GM12878 (cell line): Measurements from ENCODE around the gene TAGLN. TPM values are rescaled to one million over a fixed set of nuclear protein-coding genes. Genes with fewer than 3 reads are reported as not detected.
A peak's percentile ranks its signal among the peaks of the same experiment; 100 is the strongest.

ENCODE experiments used
- ATAC-seq: fragments of 200-7000 bp; cut with Tn5 transposase; 3 replicates; pipeline ENCODE4 v1.9.1; 2020; ENCODE audit warnings: mild to moderate bottlenecking, moderate library complexity
- BruUV-seq: library from RNA; stranded (reverse); fragments of 400-500 nt; replicated peaks from 2 replicates; lab custom pipeline; 2021; lab: Mats Ljungman, UMichigan
- CTCF ChIA-PET: fragments of 300-600 bp; sonication (Branson Sonifier 250); formaldehyde crosslinking; extraction: SDS; loops from one replicate; lab custom pipeline; 2021; ENCODE audit warnings: inconsistent platforms; lab: Yijun Ruan, JAX
- POLR2A ChIA-PET: fragments of 350-600 bp; formaldehyde crosslinking; extraction: SDS; loops from one replicate; lab custom pipeline; 2021; ENCODE audit warnings: inconsistent platforms; lab: Charles Lee
- RAD21 ChIA-PET: fragments of 300-600 bp; sonication (Branson Sonifier 250); formaldehyde crosslinking; loops from one replicate; lab custom pipeline; 2023; ENCODE audit warnings: antibody characterized with exemption; ENCODE audit not compliant: unreplicated experiment; lab: Charles Lee
- SMC1A ChIA-PET: fragments of 300-600 bp; sonication (Branson Sonifier 250); formaldehyde crosslinking; loops from one replicate; lab custom pipeline; 2023; ENCODE audit not compliant: unreplicated experiment, uncharacterized antibody; lab: Charles Lee
- DNase-seq: peaks from one replicate; pipeline ENCODE4 v3.0.0-alpha.2; 2011; ENCODE audit warnings: low read depth, low spot score
- FAIRE-seq: peaks from 3 replicates; lab custom pipeline; 2011; peaks lifted over from hg19 to GRCh38; lab: Jason Lieb, UNC
- H2AFZ ChIP-seq: 2 replicates; pipeline ENCODE4 v1.6.0; 2011; ENCODE audit warnings: low read depth, low read length, control low read depth; ENCODE audit not compliant: control insufficient read depth
- H3K27ac ChIP-seq: 2 replicates; pipeline ENCODE4 v1.5.1; 2011; ENCODE audit warnings: control low read depth; ENCODE audit not compliant: control insufficient read depth, insufficient read depth
- H3K27me3 ChIP-seq, 2 experiments: replicated peaks in 1 of 2; 2 replicates each; pipeline versions ENCODE4 v1.6.0 to v1.6.1; 2011; ENCODE audit warnings: low read length in 1 of 2; ENCODE audit not compliant: control insufficient read depth in 2 of 2, insufficient read depth in 2 of 2
- H3K36me3 ChIP-seq, 2 experiments: 2 replicates each; pipeline ENCODE4 v1.5.1; 2011; ENCODE audit warnings: low read length in 1 of 2; ENCODE audit not compliant: control insufficient read depth in 2 of 2, insufficient read depth in 2 of 2
- H3K4me1 ChIP-seq: 2 replicates; pipeline ENCODE4 v1.6.1; 2011; ENCODE audit warnings: mild to moderate bottlenecking, low read length, moderate library complexity, mixed read lengths; ENCODE audit not compliant: control insufficient read depth, insufficient read depth
- H3K4me2 ChIP-seq: 2 replicates; pipeline ENCODE4 v1.6.0; 2011; ENCODE audit warnings: control low read depth; ENCODE audit not compliant: control insufficient read depth, insufficient read depth
- H3K4me3 ChIP-seq: fragments of 200-600 bp; sonication (generic); 2 replicates; pipeline ENCODE4 v1.5.1; 2016
- H3K79me2 ChIP-seq: 2 replicates; pipeline ENCODE4 v1.6.0; 2011; ENCODE audit warnings: low read length; ENCODE audit not compliant: control insufficient read depth, insufficient read depth
- H3K9ac ChIP-seq: 2 replicates; pipeline ENCODE4 v1.8.0; 2011; ENCODE audit warnings: low read length, control low read depth, mixed read lengths; ENCODE audit not compliant: control insufficient read depth, insufficient read depth
- H3K9me3 ChIP-seq: replicated peaks from 3 replicates; pipeline ENCODE4 v1.5.1; 2011; ENCODE audit warnings: mild to moderate bottlenecking, low read length; ENCODE audit not compliant: control insufficient read depth, insufficient read depth
- H4K20me1 ChIP-seq: 2 replicates; pipeline ENCODE4 v1.6.0; 2011; ENCODE audit not compliant: control insufficient read depth, insufficient read depth
- BCLAF1 ChIP-seq: fragments of 450-650 bp; IDR thresholded peaks from 2 replicates; pipeline ENCODE4 v1.6.1; 2017; ENCODE audit warnings: antibody characterized with exemption, mild to moderate bottlenecking, moderate library complexity
- HSF1 ChIP-seq: fragments of 150-350 bp; IDR thresholded peaks from 2 replicates; pipeline ENCODE4 v1.6.1; 2014; ENCODE audit warnings: mild to moderate bottlenecking, low read depth, low read length
- RAD21 ChIP-seq: IDR thresholded peaks from 2 replicates; pipeline ENCODE4 v1.6.1; 2011; ENCODE audit warnings: mild to moderate bottlenecking, low read depth, low read length, moderate library complexity; ENCODE audit not compliant: insufficient read depth
- SIX5 ChIP-seq: IDR thresholded peaks from 2 replicates; pipeline ENCODE4 v1.6.1; 2011; ENCODE audit warnings: mild to moderate bottlenecking, low read depth, low read length, moderate library complexity; ENCODE audit not compliant: severe bottlenecking
- SMARCA5 ChIP-seq: fragments of 450-650 bp; IDR thresholded peaks from 2 replicates; pipeline ENCODE4 v1.6.1; 2017; ENCODE audit warnings: mild to moderate bottlenecking
- SMC3 ChIP-seq: IDR thresholded peaks from 2 replicates; pipeline ENCODE4 v1.6.1; 2011; ENCODE audit warnings: low read length, improper control_type of control experiment, borderline replicate concordance
- YY1 ChIP-seq: IDR thresholded peaks from 2 replicates; pipeline ENCODE4 v1.6.1; 2011; ENCODE audit warnings: low read depth, mild to moderate bottlenecking, low read length
- WGBS: methylation state at CpG from one replicate; pipeline ENCODE4 v1.1.6; 2016; ENCODE audit warnings: low lambda C conversion rate; ENCODE audit not compliant: insufficient replicate concordance, insufficient coverage; ENCODE audit errors: missing lambda C conversion rate; 5-methylcytosine and 5-hydroxymethylcytosine counted together
- in situ Hi-C: fragments of 300-500 bp; cut with MboI; formaldehyde crosslinking; loops from 9 replicates; pipeline ENCODE4 v1.14.3; 2018; ENCODE audit warnings: mixed read lengths
- intact Hi-C: fragments of 100-400 bp; cut with micrococcal nuclease; formaldehyde crosslinking; loops from one replicate; pipeline ENCODE4 v1.14.2; 2022; ENCODE audit not compliant: unreplicated experiment
- polyA plus RNA-seq, 11 experiments: library from polyadenylated mRNA; depleted of rRNA in 4 of 11; unstranded in 6 of 11; stranded (reverse) in 5 of 11; fragments of >200 nt; fragmentation: Nextera tagmentation in 4 of 11; fragmentation: Illumina TruSeq in 1 of 11; extraction: Ambion mirVana in 4 of 11; extraction: Trizol in 1 of 11; gene quantifications; 1 replicate in 1 of 11; 2 replicates in 10 of 11; pipeline versions ENCODE4 v1.2.1 to v1.2.3, GENCODE V29; 2011 to 2016; ENCODE audit warnings: inconsistent platforms in 2 of 11, missing spikeins in 2 of 11, low read depth in 1 of 11
- total RNA-seq, 4 experiments: library from RNA; depleted of rRNA in 3 of 4; stranded (reverse); fragments of >200 nt in 3 of 4; fragmentation: Illumina TruSeq in 1 of 4; extraction: Trizol in 1 of 4; gene quantifications; 2 replicates each; pipeline versions ENCODE4 v1.2.1 to v1.2.3, GENCODE V29; 2013 to 2021
- TF ChIP-seq, protein P1 (sequence below), 3 experiments: IDR thresholded peaks in 2 of 3; conservative IDR thresholded peaks in 1 of 3; 2 replicates each; pipeline ENCODE4 v1.5.1; 2011; ENCODE audit warnings: low read depth in 3 of 3, low read length in 3 of 3, mild to moderate bottlenecking in 3 of 3, control low read depth in 2 of 3, moderate library complexity in 2 of 3, inconsistent platforms in 1 of 3, mixed read lengths in 1 of 3; ENCODE audit not compliant: control insufficient read depth in 2 of 3, insufficient read depth in 1 of 3; ENCODE audit errors: extremely low read depth in 1 of 3

The TAGLN gene
- total and polyA plus RNA-seq, 10 of the 15 experiments (the other 5 are each of a cell fraction or from before 2014, with no cell fraction given) = 0.26 to 4.6 (median 1.7) TPM

- Histone ChIP-seq H2AFZ (no peak overlapping the region), H3K4me1 (peaks cover 9% of the 10 kb centered on the region), H3K4me2 (no peak overlapping the region), H3K36me3 (peaks cover 33 to 36% of the 10 kb centered on the region in 2 experiments; a peak in 3 of 4 replicates), H4K20me1 (no peaks in the 10 kb centered on the region; the same call in 1 of the 2 replicates), H3K27ac (no peak overlapping the region), H3K4me3 (no peak overlapping the region), H3K9ac (no peak overlapping the region), H3K79me2 (peaks cover 28% of the 10 kb centered on the region), H3K27me3 (no peaks in the 10 kb centered on the region), H3K9me3 (no peaks in the 10 kb centered on the region)
- ChIA-PET SMC1A (interaction anchor here (0.7 to 12.2 kb wide), 15 partner anchors 12 to 494 kb away, joined by 3 to 187 read pairs (median 4); partner anchors contain the start of gene SIDT2), RAD21 (interaction anchor here (0.6 to 9.9 kb wide), 17 partner anchors 17 to 493 kb away, joined by 3 to 159 read pairs (median 4); partner anchors contain the start of genes APOA5, PAFAH1B2 and SIDT2), CTCF (interaction anchor here (0.6 to 17.3 kb wide), 33 partner anchors 10 to 713 kb away, joined by 3 to 422 read pairs (median 4); partner anchors contain the start of genes APOA5, PAFAH1B2 and SIDT2), POLR2A (interaction anchor here (0.5 to 2.1 kb wide), 5 partner anchors 42 to 233 kb away, joined by 3 to 6 read pairs (median 4); no protein-coding TSS in a partner anchor)
- peak; percentile 84 for FAIRE-seq
- BruUV-seq = no TSS peak
- TF ChIP-seq YY1 (0 out of 2 replicates have a peak, but pooled peaks have one; percentile 31), RAD21 (peak; percentile 90), BCLAF1 (no peak), SMARCA5 (peak; percentile 28; the same call in 1 of the 2 replicates), SIX5 (no peak), SMC3 (peak; percentile 74), HSF1 (no peak)
- TF ChIP-seq, protein P1, sequence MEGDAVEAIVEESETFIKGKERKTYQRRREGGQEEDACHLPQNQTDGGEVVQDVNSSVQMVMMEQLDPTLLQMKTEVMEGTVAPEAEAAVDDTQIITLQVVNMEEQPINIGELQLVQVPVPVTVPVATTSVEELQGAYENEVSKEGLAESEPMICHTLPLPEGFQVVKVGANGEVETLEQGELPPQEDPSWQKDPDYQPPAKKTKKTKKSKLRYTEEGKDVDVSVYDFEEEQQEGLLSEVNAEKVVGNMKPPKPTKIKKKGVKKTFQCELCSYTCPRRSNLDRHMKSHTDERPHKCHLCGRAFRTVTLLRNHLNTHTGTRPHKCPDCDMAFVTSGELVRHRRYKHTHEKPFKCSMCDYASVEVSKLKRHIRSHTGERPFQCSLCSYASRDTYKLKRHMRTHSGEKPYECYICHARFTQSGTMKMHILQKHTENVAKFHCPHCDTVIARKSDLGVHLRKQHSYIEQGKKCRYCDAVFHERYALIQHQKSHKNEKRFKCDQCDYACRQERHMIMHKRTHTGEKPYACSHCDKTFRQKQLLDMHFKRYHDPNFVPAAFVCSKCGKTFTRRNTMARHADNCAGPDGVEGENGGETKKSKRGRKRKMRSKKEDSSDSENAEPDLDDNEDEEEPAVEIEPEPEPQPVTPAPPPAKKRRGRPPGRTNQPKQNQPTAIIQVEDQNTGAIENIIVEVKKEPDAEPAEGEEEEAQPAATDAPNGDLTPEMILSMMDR (IDR thresholded peaks at IDR 0.05 in 2 of 3, conservative IDR thresholded peaks at IDR 0.05 in 1 of 3; ENCODE audit: control insufficient read depth in 2 of 3, extremely low read depth in 1 of 3, insufficient read depth in 1 of 3, low read depth in 3 of 3, low read length in 3 of 3) = peak; percentile 74 to 90 (median 80); a peak in 5 of 6 replicates
- DNase-seq = peak; percentile 35
- WGBS = 65% methylated on average over 19 of the region's 19 CpGs
- in situ Hi-C loops (loop anchor here (5.0 kb wide), 1 partner anchor 349 kb away; no protein-coding TSS in a partner anchor), intact Hi-C loops (loop anchor here (1.0 to 5.0 kb wide), 5 partner anchors 45 to 434 kb away; partner anchors contain the start of genes APOA1 and APOA5)
- ATAC-seq = peak; percentile 79
These were observed 27.5 kb downstream of the TAGLN start for GRCh38 chr11:117226388-117227385.
